HT-29 (cell line): ENCODE results near the gene SOX6. TPM values are rescaled to one million over a fixed set of nuclear protein-coding genes. Genes with fewer than 3 reads are reported as not detected.
"Not testable (repeated sequence)": the region's sequence is repeated elsewhere in the genome, so short reads cannot be mapped to it uniquely, and the experiment has no call there.

Experiments used
- DNase-seq: peaks from one replicate; pipeline ENCODE4 v3.0.0-alpha.2; 2015; ENCODE audit warnings: low spot score
- total RNA-seq: library from RNA; depleted of rRNA; stranded (reverse); fragments of >200 nt; shearing (Covaris generic); gene quantifications from 2 replicates; pipeline ENCODE4 v1.2.3, GENCODE V29; 2014

The SOX6 gene
- total RNA-seq, 1 experiment from 2014 or later: 0.03 TPM

- DNase-seq: peak; percentile 66
Observed at GRCh38 chr11:16154715-16155396, 201.5 kb downstream of the SOX6 start.

- no peak for DNase-seq
Observed at GRCh38 chr11:16153951-16154350, 202.4 kb downstream of the SOX6 start.

GRCh38 chr11:16151138-16151537, 205.2 kb downstream of the SOX6 start:
- no peak for DNase-seq

GRCh38 chr11:16149476-16149875, 206.9 kb downstream of the SOX6 start:
- no peak for DNase-seq

- no peak for DNase-seq
Observed at GRCh38 chr11:16148301-16148931, 207.9 kb downstream of the SOX6 start.

GRCh38 chr11:16146980-16147379, 209.4 kb downstream of the SOX6 start:
- not testable (repeated sequence) for DNase-seq

GRCh38 chr11:16141614-16142013, 214.7 kb downstream of the SOX6 start:
- not testable (repeated sequence) for DNase-seq

- DNase-seq: not testable (repeated sequence)
Observed at GRCh38 chr11:16141162-16141561, 215.2 kb downstream of the SOX6 start.

- no peak for DNase-seq
Observed at GRCh38 chr11:16136792-16137390, 219.5 kb downstream of the SOX6 start.

GRCh38 chr11:16133867-16134266, 222.5 kb downstream of the SOX6 start:
- DNase-seq: no peak

- DNase-seq: no peak
Observed at GRCh38 chr11:16127732-16128131, 228.6 kb downstream of the SOX6 start.

- peak; percentile 62 for DNase-seq
Observed at GRCh38 chr11:16126362-16126761, 230.0 kb downstream of the SOX6 start.

GRCh38 chr11:16125796-16126195, 230.6 kb downstream of the SOX6 start:
- no peak for DNase-seq

- DNase-seq: no peak
Observed at GRCh38 chr11:16124390-16124789, 232.0 kb downstream of the SOX6 start.

GRCh38 chr11:16121853-16122252, 234.5 kb downstream of the SOX6 start:
- DNase-seq: no peak

GRCh38 chr11:16120008-16120407, 236.3 kb downstream of the SOX6 start:
- DNase-seq: no peak

- DNase-seq: no peak
Observed at GRCh38 chr11:16117989-16118756, 238.2 kb downstream of the SOX6 start.

- no peak for DNase-seq
Observed at GRCh38 chr11:16114978-16115871, 241.1 kb downstream of the SOX6 start.

GRCh38 chr11:16114431-16114830, 241.9 kb downstream of the SOX6 start:
- DNase-seq: no peak

GRCh38 chr11:16111690-16112089, 244.7 kb downstream of the SOX6 start:
- DNase-seq: no peak

- DNase-seq: no peak
Observed at GRCh38 chr11:16110886-16111285, 245.5 kb downstream of the SOX6 start.
